GM18517 (cell line): ENCODE measurements around the gene RGS14.
"Not testable (repeated sequence)": the region's sequence is repeated elsewhere in the genome, so short reads cannot be mapped to it uniquely, and the experiment has no call there.

Experiments used
- ATAC-seq: cut with Tn5 transposase; IDR thresholded peaks from one replicate; pipeline ENCODE4 v1.9.1; 2021; ENCODE audit warnings: mild to moderate bottlenecking, moderate library complexity; ENCODE audit not compliant: unreplicated experiment

Gene RGS14

GRCh38 chr5:177396807-177397206 lies 39.1 kb downstream of the RGS14 start:
- ATAC-seq, result no peak

GRCh38 chr5:177397875-177398390 lies 40.2 kb downstream of the RGS14 start:
- ATAC-seq, result no peak

GRCh38 chr5:177399997-177400868 lies 42.5 kb downstream of the RGS14 start, which contains the start of gene PFN3:
PFN3 (minus strand) TSS chr5:177400661; CDS start chr5:177400576, 85 bp downstream.
- no peak for ATAC-seq

GRCh38 chr5:177402271-177403043 lies 44.7 kb downstream of the RGS14 start:
- ATAC-seq, result no peak

GRCh38 chr5:177403102-177403791 lies 45.5 kb downstream of the RGS14 start:
- ATAC-seq, result peak; percentile 12

- ATAC-seq, result peak; percentile 73
Measured at GRCh38 chr5:177403792-177404640, 46.3 kb downstream of the RGS14 start.

GRCh38 chr5:177404641-177405179 lies 47.0 kb downstream of the RGS14 start:
- no peak for ATAC-seq

GRCh38 chr5:177405312-177405711 lies 47.6 kb downstream of the RGS14 start:
- no peak for ATAC-seq

- ATAC-seq, result no peak
Measured at GRCh38 chr5:177405805-177406204, 48.1 kb downstream of the RGS14 start.

- ATAC-seq, result no peak
Measured at GRCh38 chr5:177409043-177409801, 51.5 kb downstream of the RGS14 start, which contains the start of gene F12. F12 (minus strand) TSS chr5:177409564; CDS start chr5:177409527, 37 bp downstream.

- ATAC-seq, result no peak
Measured at GRCh38 chr5:177410575-177410974, 52.9 kb downstream of the RGS14 start.

- peak; percentile 79 for ATAC-seq
Measured at GRCh38 chr5:177412603-177413233, 55.0 kb downstream of the RGS14 start.

- ATAC-seq, result no peak
Measured at GRCh38 chr5:177414481-177414880, 56.8 kb downstream of the RGS14 start.

GRCh38 chr5:177417081-177417480 lies 59.4 kb downstream of the RGS14 start:
- not testable (repeated sequence) for ATAC-seq

- no peak for ATAC-seq
Measured at GRCh38 chr5:177419046-177419445, 61.3 kb downstream of the RGS14 start.

GRCh38 chr5:177420472-177420871 lies 62.7 kb downstream of the RGS14 start:
- ATAC-seq, result not testable (repeated sequence)

- ATAC-seq, result no peak
Measured at GRCh38 chr5:177421062-177421798, 63.5 kb downstream of the RGS14 start.
